Uterus (tissue), 2 donors: ENCODE measurements around the gene SLC38A2.

Experiments used
- POLR2A ChIP-seq, 2 donors: fragments of 450-650 bp; IDR thresholded peaks; one replicate each; pipeline ENCODE4 v1.6.1; 2016; ENCODE audit warnings: antibody characterized with exemption in 2 of 2, mild to moderate bottlenecking in 1 of 2, moderate library complexity in 1 of 2
- TF ChIP-seq, protein P1 (sequence below), 4 experiments: fragments of 200-600 bp in 2 of 4; fragments of 450-650 bp in 2 of 4; sonication (generic) in 2 of 4; IDR thresholded peaks; one replicate each; pipeline ENCODE4 v1.5.1; 2016 to 2019; ENCODE audit warnings: antibody characterized with exemption in 4 of 4, mild to moderate bottlenecking in 2 of 4, moderate library complexity in 1 of 4

DNA sequence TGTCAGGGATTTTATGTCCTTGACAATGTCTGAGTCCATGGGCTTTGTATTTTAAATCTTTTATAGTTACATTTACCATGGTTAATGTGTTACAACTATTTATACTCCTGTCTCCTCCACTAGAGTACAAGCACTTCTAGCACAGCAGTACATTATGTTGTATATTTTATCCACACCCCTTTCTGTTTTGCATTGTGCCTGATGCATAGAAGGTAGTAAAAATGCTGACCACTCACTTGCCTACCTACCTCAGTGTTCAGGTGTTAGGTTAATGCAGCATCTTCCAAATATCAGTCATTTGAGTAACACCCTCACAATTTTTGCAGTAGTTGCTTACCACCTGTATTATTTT lies 31.1 kb upstream of the SLC38A2 start:
- TF ChIP-seq, protein P1, sequence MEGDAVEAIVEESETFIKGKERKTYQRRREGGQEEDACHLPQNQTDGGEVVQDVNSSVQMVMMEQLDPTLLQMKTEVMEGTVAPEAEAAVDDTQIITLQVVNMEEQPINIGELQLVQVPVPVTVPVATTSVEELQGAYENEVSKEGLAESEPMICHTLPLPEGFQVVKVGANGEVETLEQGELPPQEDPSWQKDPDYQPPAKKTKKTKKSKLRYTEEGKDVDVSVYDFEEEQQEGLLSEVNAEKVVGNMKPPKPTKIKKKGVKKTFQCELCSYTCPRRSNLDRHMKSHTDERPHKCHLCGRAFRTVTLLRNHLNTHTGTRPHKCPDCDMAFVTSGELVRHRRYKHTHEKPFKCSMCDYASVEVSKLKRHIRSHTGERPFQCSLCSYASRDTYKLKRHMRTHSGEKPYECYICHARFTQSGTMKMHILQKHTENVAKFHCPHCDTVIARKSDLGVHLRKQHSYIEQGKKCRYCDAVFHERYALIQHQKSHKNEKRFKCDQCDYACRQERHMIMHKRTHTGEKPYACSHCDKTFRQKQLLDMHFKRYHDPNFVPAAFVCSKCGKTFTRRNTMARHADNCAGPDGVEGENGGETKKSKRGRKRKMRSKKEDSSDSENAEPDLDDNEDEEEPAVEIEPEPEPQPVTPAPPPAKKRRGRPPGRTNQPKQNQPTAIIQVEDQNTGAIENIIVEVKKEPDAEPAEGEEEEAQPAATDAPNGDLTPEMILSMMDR (IDR thresholded peaks at IDR 0.05): no peak
- TF ChIP-seq POLR2A (IDR thresholded peaks at IDR 0.05): no peak
